Measurements from ENCODE around the gene FAM217B.
"Not testable (repeated sequence)": the region's sequence is repeated elsewhere in the genome, so short reads cannot be mapped to it uniquely, and the experiment has no call there.

Gene FAM217B

GRCh38 chr20:59938696-59939051, 1.5 kb upstream of the FAM217B start:
- peak; percentile 19 for DNase-seq (ENCODE audit: low spot score)

- DNase-seq (ENCODE audit: low spot score) = no peak
Observed at GRCh38 chr20:59939052-59939878, 924 bp upstream of the FAM217B start.

- peak; percentile 26 for DNase-seq (ENCODE audit: low spot score)
Observed at GRCh38 chr20:59939879-59940128, 385 bp upstream of the FAM217B start.

GRCh38 chr20:59940956-59941294, 736 bp downstream of the FAM217B start:
- DNase-seq (ENCODE audit: low spot score) = no peak

GRCh38 chr20:59942245-59942644, 2.1 kb downstream of the FAM217B start:
- DNase-seq (ENCODE audit: low spot score) = no peak

- DNase-seq (ENCODE audit: low spot score) = no peak
Observed at GRCh38 chr20:59944726-59945125, 4.5 kb downstream of the FAM217B start.

- no peak for DNase-seq (ENCODE audit: low spot score)
Observed at GRCh38 chr20:59945175-59945574, 5.0 kb downstream of the FAM217B start.

GRCh38 chr20:59945731-59946130, 5.5 kb downstream of the FAM217B start:
- DNase-seq (ENCODE audit: low spot score) = no peak

- DNase-seq (ENCODE audit: low spot score) = no peak
Observed at GRCh38 chr20:59947376-59947775, 7.2 kb downstream of the FAM217B start.

- no peak for DNase-seq (ENCODE audit: low spot score)
Observed at GRCh38 chr20:59948212-59948611, 8.0 kb downstream of the FAM217B start.

- no peak for DNase-seq (ENCODE audit: low spot score)
Observed at GRCh38 chr20:59948828-59949720, 8.9 kb downstream of the FAM217B start.

GRCh38 chr20:59949911-59950310, 9.7 kb downstream of the FAM217B start:
- DNase-seq (ENCODE audit: low spot score) = no peak

GRCh38 chr20:59954718-59955117, 14.5 kb downstream of the FAM217B start:
- DNase-seq (ENCODE audit: low spot score) = no peak

- no peak for DNase-seq (ENCODE audit: low spot score)
Observed at GRCh38 chr20:59955131-59955796, 15.1 kb downstream of the FAM217B start.

- not testable (repeated sequence) for DNase-seq (ENCODE audit: low spot score)
Observed at GRCh38 chr20:59957568-59957967, 17.4 kb downstream of the FAM217B start.

GRCh38 chr20:59958123-59958522, 17.9 kb downstream of the FAM217B start, which contains the start of gene CDH26:
CDH26 (plus strand) TSS chr20:59958423; CDS start chr20:59958727, 304 bp downstream.
- no peak for DNase-seq (ENCODE audit: low spot score)

GRCh38 chr20:59958626-59959025, 18.4 kb downstream of the FAM217B start:
- DNase-seq (ENCODE audit: low spot score) = no peak

GRCh38 chr20:59961423-59961822, 21.2 kb downstream of the FAM217B start:
- no peak for DNase-seq (ENCODE audit: low spot score)

- DNase-seq (ENCODE audit: low spot score) = no peak
Observed at GRCh38 chr20:59962155-59962554, 22.0 kb downstream of the FAM217B start.

- DNase-seq (ENCODE audit: low spot score) = no peak
Observed at GRCh38 chr20:59966428-59966827, 26.2 kb downstream of the FAM217B start.

GRCh38 chr20:59971428-59971827, 31.2 kb downstream of the FAM217B start:
- no peak for DNase-seq (ENCODE audit: low spot score)

- no peak for DNase-seq (ENCODE audit: low spot score)
Observed at GRCh38 chr20:59972037-59972801, 32.0 kb downstream of the FAM217B start.
